CD4-positive, alpha-beta memory T cell (primary cell): ENCODE measurements around the gene SLC39A11. TPM values are rescaled to one million over a fixed set of nuclear protein-coding genes. Genes with fewer than 3 reads are reported as not detected.
A peak's percentile ranks its signal among the peaks of the same experiment; 100 is the strongest.

ENCODE experiments used
- CTCF ChIA-PET: fragments of 350-600 bp; sonication (Branson Sonifier 250); formaldehyde crosslinking; loops from one replicate; lab custom pipeline; 2021; ENCODE audit warnings: inconsistent platforms; ENCODE audit not compliant: partially characterized antibody; lab: Charles Lee
- POLR2A ChIA-PET: fragments of 350-600 bp; sonication (Branson Sonifier 250); formaldehyde crosslinking; loops from one replicate; lab custom pipeline; 2021; ENCODE audit not compliant: partially characterized antibody; lab: Charles Lee
- DNase-seq, 5 donors: peaks; one replicate each; pipeline versions ENCODE4 v3.0.0 to v3.0.0-alpha.2; 2020 to 2022; ENCODE audit warnings: mixed read lengths in 1 of 5
- H3K27ac ChIP-seq: one replicate; pipeline ENCODE4 v1.7.0; 2013; ENCODE audit warnings: low read depth, low read length
- H3K27me3 ChIP-seq: 2 replicates; pipeline ENCODE4 v1.7.0; 2013; ENCODE audit warnings: mild to moderate bottlenecking, low read length, moderate library complexity; ENCODE audit not compliant: insufficient read depth
- H3K36me3 ChIP-seq: 2 replicates; pipeline ENCODE4 v1.7.0; 2013; ENCODE audit warnings: mild to moderate bottlenecking, low read length, moderate library complexity; ENCODE audit not compliant: insufficient read depth
- H3K4me1 ChIP-seq: 2 replicates; pipeline ENCODE4 v1.7.0; 2013; ENCODE audit warnings: mild to moderate bottlenecking, low read length, moderate library complexity; ENCODE audit not compliant: insufficient read depth
- H3K4me3 ChIP-seq, 2 donors: one replicate each; pipeline ENCODE4 v1.7.0; 2013; ENCODE audit warnings: low read length in 2 of 2, mild to moderate bottlenecking in 1 of 2
- H3K9me3 ChIP-seq, 2 donors: one replicate each; pipeline ENCODE4 v1.7.0; 2013; ENCODE audit warnings: low read length in 2 of 2, control low read depth in 1 of 2; ENCODE audit not compliant: control insufficient read depth in 1 of 2
- H3K27ac Mint-ChIP-seq, 7 donors: one replicate each; pipeline ENCODE4 v1.8.0; 2020 to 2021; ENCODE audit warnings: mixed read lengths in 7 of 7, mild to moderate bottlenecking in 6 of 7, inconsistent platforms in 3 of 7, moderate library complexity in 3 of 7
- H3K27me3 Mint-ChIP-seq, 2 donors: one replicate each; pipeline ENCODE4 v1.8.0; 2020 to 2021; ENCODE audit warnings: mixed read lengths in 2 of 2
- H3K36me3 Mint-ChIP-seq, 2 donors: one replicate each; pipeline ENCODE4 v1.8.0; 2020 to 2021; ENCODE audit warnings: mixed read lengths in 2 of 2, inconsistent platforms in 1 of 2, mild to moderate bottlenecking in 1 of 2
- H3K4me1 Mint-ChIP-seq, 4 donors: one replicate each; pipeline ENCODE4 v1.8.0; 2020 to 2021; ENCODE audit warnings: mixed read lengths in 4 of 4, mild to moderate bottlenecking in 1 of 4
- H3K4me3 Mint-ChIP-seq, 8 donors: one replicate each; pipeline ENCODE4 v1.8.0; 2020 to 2021; ENCODE audit warnings: mixed read lengths in 8 of 8, mild to moderate bottlenecking in 7 of 8, moderate library complexity in 6 of 8, inconsistent platforms in 3 of 8
- H3K9me3 Mint-ChIP-seq, 8 donors: one replicate each; pipeline ENCODE4 v1.8.0; 2020 to 2021; ENCODE audit warnings: mixed read lengths in 8 of 8, mild to moderate bottlenecking in 5 of 8, inconsistent platforms in 3 of 8, moderate library complexity in 1 of 8
- intact Hi-C: fragments of 100-400 bp; cut with micrococcal nuclease; formaldehyde crosslinking; loops from one replicate; pipeline ENCODE4 v1.15.1; 2023
- polyA plus RNA-seq, 2 donors: library from polyadenylated mRNA; unstranded; fragments of 300-500 nt; fragmentation: Illumina TruSeq; gene quantifications; one replicate each; pipeline ENCODE4 v1.2.3, GENCODE V29; 2021
- total RNA-seq, 2 experiments: library from RNA; stranded (reverse); gene quantifications; one replicate each; pipeline ENCODE4 v1.2.3, GENCODE V29; 2021

The SLC39A11 gene
- total and polyA plus RNA-seq, 4 experiments from 2014 or later = 15.9 to 23.7 (median 20.4) TPM

- Histone ChIP-seq H3K9me3 (no peaks in the 10 kb centered on the region), H3K27ac (no peak overlapping the region), H3K4me3 (no peak overlapping the region), H3K36me3 (no peaks in the 10 kb centered on the region), H3K4me1 (no peaks in the 10 kb centered on the region), H3K27me3 (no peaks in the 10 kb centered on the region)
- no peak overlapping the region for H3K4me3 Mint-ChIP-seq
- no peak for DNase-seq
- intact Hi-C loops = no loop called here
- H3K4me1 Mint-ChIP-seq = peaks cover 0 to 10% (median 1%) of the 10 kb centered on the region in 4 donors
- H3K9me3 Mint-ChIP-seq = peaks cover 0 to 14% (median 1%) of the 10 kb centered on the region in 8 donors
- H3K36me3 Mint-ChIP-seq = no peaks in the 10 kb centered on the region
- no peak overlapping the region for H3K27ac Mint-ChIP-seq
- ChIA-PET CTCF (no interaction called here), POLR2A (no interaction called here)
- H3K27me3 Mint-ChIP-seq = peaks cover 2 to 8% of the 10 kb centered on the region in 2 donors
These were observed 468.3 kb downstream of the SLC39A11 start for GRCh38 chr17:72624226-72624625.

- no peaks in the 10 kb centered on the region for H3K27me3 ChIP-seq
- H3K4me1 ChIP-seq = peaks cover 12% of the 10 kb centered on the region
- H3K4me3 ChIP-seq = no peak overlapping the region
- ChIA-PET POLR2A (no interaction called here), CTCF (no interaction called here)
- Mint-ChIP-seq H3K36me3 (no peaks in the 10 kb centered on the region), H3K9me3 (peaks cover 0 to 14% (median under 1%) of the 10 kb centered on the region in 8 donors), H3K27ac (no peak overlapping the region), H3K4me3 (no peak overlapping the region), H3K4me1 (peaks cover 10 to 23% (median 11%) of the 10 kb centered on the region in 4 donors), H3K27me3 (peaks cover 2 to 8% of the 10 kb centered on the region in 2 donors)
- H3K36me3 ChIP-seq = no peaks in the 10 kb centered on the region
- DNase-seq = no peak
- H3K27ac ChIP-seq = no peak overlapping the region
- H3K9me3 ChIP-seq = no peaks in the 10 kb centered on the region
- intact Hi-C loops = no loop called here
These were observed 469.6 kb downstream of the SLC39A11 start for GRCh38 chr17:72622661-72623433.

DNA sequence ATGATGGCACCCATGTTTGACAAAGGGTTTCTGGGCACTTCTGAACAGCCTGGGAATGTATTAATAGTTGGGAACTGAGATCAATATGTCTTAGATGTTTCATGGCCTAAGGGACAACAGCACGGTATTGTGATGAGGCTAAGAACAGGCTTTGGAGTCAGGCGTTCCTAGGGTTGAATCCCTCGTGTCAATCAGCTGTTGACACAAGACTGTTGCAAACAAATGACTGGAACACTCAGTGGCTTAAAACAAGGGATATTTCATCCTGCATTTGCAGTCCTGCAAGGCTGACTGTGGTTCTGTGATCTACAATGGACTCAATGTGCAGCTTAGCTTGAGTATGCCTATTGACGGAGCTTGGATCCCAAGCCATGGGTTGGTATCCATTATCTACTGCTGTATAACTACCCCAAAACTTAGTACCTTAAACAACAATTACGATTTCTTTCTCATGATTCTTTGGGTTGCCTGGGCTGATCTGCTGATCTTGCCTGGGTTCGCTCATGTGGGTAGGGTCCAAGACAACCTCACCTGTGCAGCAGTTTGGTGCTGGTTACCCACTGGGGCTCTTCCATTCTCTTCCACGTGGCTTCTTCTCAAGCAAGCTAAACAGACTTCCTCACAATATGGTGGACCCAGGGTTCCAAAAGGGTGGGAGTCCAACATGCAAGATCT lies 472.4 kb downstream of the SLC39A11 start:
- ChIA-PET CTCF (interaction anchor here (1.2 kb wide), 2 partner anchors 59 to 61 kb away, joined by 3 to 8 read pairs; no protein-coding TSS in a partner anchor), POLR2A (interaction anchor here (0.8 kb wide), 1 partner anchor 14 kb away, joined by 3 read pairs; no protein-coding TSS in a partner anchor)
- Mint-ChIP-seq H3K27ac (peak overlapping the region in 3 of 7 donors; percentile 41 to 80 (median 49)), H3K4me3 (peak overlapping the region in 1 of 8 donors; percentile 65), H3K36me3 (no peaks in the 10 kb centered on the region), H3K27me3 (peaks cover 2 to 10% of the 10 kb centered on the region in 2 donors), H3K9me3 (peaks cover 0 to 1% (median 0%) of the 10 kb centered on the region in 8 donors), H3K4me1 (peaks cover 15 to 37% (median 22%) of the 10 kb centered on the region in 4 donors)
- no peaks in the 10 kb centered on the region for H3K9me3 ChIP-seq
- intact Hi-C loops = no loop called here
- H3K27me3 ChIP-seq = no peaks in the 10 kb centered on the region
- H3K36me3 ChIP-seq = no peaks in the 10 kb centered on the region
- H3K4me1 ChIP-seq = peaks cover 24% of the 10 kb centered on the region
- H3K4me3 ChIP-seq = no peak overlapping the region
- DNase-seq = no peak
- H3K27ac ChIP-seq = no peak overlapping the region

DNA sequence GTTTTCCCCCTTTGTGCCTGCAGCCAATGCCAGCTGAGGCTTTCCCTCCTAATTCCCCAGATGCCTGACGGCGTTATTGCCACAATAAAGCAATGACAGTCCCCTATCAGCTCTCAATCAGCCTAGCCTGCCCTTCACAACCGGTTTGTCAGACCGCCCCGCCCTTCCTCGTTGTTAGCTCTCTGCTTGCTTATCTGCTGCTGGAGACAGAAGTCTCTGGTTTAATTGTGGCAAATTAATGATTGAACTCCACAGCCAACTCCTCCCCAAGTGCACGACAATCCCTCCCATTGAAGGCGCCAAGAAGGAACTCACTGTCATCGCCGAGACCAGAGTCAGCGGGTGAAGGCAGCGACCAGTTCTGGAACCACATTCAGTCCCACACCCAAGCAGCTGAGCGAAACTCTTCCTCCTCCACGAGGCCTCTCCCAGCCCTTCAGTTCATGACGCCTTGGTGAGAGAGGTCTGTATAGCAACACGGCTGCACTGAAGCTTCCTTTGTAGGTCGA lies 474.4 kb downstream of the SLC39A11 start:
- no peaks in the 10 kb centered on the region for H3K9me3 ChIP-seq
- H3K4me1 ChIP-seq = peaks cover 24% of the 10 kb centered on the region
- no peaks in the 10 kb centered on the region for H3K36me3 ChIP-seq
- peak overlapping the region; percentile 72 to 90 (median 82) for H3K4me3 Mint-ChIP-seq
- H3K4me3 ChIP-seq = peak overlapping the region; percentile 11 to 39
- DNase-seq = peak; percentile 57 to 86 (median 63)
- H3K4me1 Mint-ChIP-seq = peaks cover 15 to 37% (median 22%) of the 10 kb centered on the region in 4 donors
- H3K9me3 Mint-ChIP-seq = no peaks in the 10 kb centered on the region
- no peaks in the 10 kb centered on the region for H3K27me3 ChIP-seq
- peaks cover 10 to 11% of the 10 kb centered on the region in 2 donors for H3K27me3 Mint-ChIP-seq
- intact Hi-C loops = no loop called here
- H3K27ac Mint-ChIP-seq = peak overlapping the region; percentile 65 to 91 (median 88)
- ChIA-PET CTCF (interaction anchor here (1.1 to 2.2 kb wide), 5 partner anchors 17 to 108 kb away, joined by 3 to 14 read pairs (median 5); no protein-coding TSS in a partner anchor), POLR2A (interaction anchor here (0.9 to 2.5 kb wide), 5 partner anchors 13 to 102 kb away, joined by 3 to 18 read pairs (median 9); no protein-coding TSS in a partner anchor)
- peak overlapping the region; percentile 51 for H3K27ac ChIP-seq
- H3K36me3 Mint-ChIP-seq = no peaks in the 10 kb centered on the region

DNA sequence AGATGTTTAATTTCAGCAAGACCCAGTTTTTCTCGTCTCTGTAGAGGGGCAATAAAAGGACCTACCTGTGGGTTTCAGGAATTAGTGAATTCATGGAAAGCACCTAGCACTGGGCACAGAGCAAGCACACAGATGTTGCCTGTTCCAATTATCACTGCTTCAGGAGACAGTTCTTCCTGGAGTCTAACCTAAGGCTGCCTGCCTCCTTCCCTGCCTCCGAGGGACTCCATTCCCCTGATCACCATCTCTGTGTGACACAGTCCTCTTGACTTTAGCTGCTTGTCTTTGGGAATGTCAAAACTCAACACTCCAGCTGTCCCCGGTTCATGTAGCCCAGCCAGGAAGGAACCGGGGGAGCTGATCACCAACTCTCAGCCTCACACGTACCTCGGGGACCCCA lies 474.9 kb downstream of the SLC39A11 start:
- Histone ChIP-seq H3K4me3 (peak overlapping the region; percentile 11 to 39), H3K27me3 (no peaks in the 10 kb centered on the region), H3K4me1 (peaks cover 24% of the 10 kb centered on the region), H3K36me3 (no peaks in the 10 kb centered on the region), H3K9me3 (no peaks in the 10 kb centered on the region), H3K27ac (peak overlapping the region; percentile 51)
- POLR2A ChIA-PET = interaction anchor here (0.9 to 2.5 kb wide), 5 partner anchors 14 to 103 kb away, joined by 3 to 18 read pairs (median 9); no protein-coding TSS in a partner anchor
- peak overlapping the region; percentile 65 to 91 (median 88) for H3K27ac Mint-ChIP-seq
- H3K36me3 Mint-ChIP-seq = no peaks in the 10 kb centered on the region
- peak overlapping the region; percentile 72 to 90 (median 82) for H3K4me3 Mint-ChIP-seq
- peaks cover 14 to 37% (median 22%) of the 10 kb centered on the region in 4 donors for H3K4me1 Mint-ChIP-seq
- peaks cover 8 to 11% of the 10 kb centered on the region in 2 donors for H3K27me3 Mint-ChIP-seq
- CTCF ChIA-PET = interaction anchor here (1.1 to 2.2 kb wide), 5 partner anchors 17 to 109 kb away, joined by 3 to 14 read pairs (median 5); no protein-coding TSS in a partner anchor
- DNase-seq = no peak
- intact Hi-C loops = no loop called here
- no peaks in the 10 kb centered on the region for H3K9me3 Mint-ChIP-seq

DNA sequence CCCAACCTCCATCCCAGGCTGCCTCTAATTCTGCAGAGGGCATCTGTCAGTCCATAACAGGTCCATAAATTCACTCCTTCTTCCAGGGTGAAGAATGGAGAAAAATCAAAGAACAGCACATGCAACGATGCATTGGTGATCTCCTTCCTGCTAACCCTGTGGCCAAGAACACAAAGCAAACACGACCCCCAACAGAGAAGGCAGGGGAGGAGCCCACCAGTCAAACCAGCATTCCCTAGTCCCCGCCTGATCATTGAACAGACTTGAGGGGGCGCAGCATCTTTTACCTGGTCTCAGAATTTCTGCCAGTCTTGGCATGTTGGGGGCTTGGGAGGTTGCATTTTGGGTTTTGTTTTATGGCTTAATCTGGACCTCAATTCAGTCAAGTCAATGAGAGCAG lies 476.0 kb downstream of the SLC39A11 start:
- Mint-ChIP-seq H3K27ac (peak overlapping the region in 1 of 7 donors; percentile 87), H3K4me1 (peaks cover 14 to 37% (median 22%) of the 10 kb centered on the region in 4 donors), H3K4me3 (peak overlapping the region in 1 of 8 donors; percentile 4), H3K27me3 (peaks cover 2 to 11% of the 10 kb centered on the region in 2 donors), H3K36me3 (no peaks in the 10 kb centered on the region), H3K9me3 (no peaks in the 10 kb centered on the region)
- Histone ChIP-seq H3K36me3 (no peaks in the 10 kb centered on the region), H3K27ac (no peak overlapping the region), H3K27me3 (no peaks in the 10 kb centered on the region), H3K4me1 (peaks cover 24% of the 10 kb centered on the region), H3K9me3 (no peaks in the 10 kb centered on the region), H3K4me3 (no peak overlapping the region)
- CTCF ChIA-PET = interaction anchor here (1.7 kb wide), 1 partner anchor 20 kb away, joined by 3 read pairs; no protein-coding TSS in a partner anchor
- intact Hi-C loops = no loop called here
- POLR2A ChIA-PET = interaction anchor here (2.5 kb wide), 1 partner anchor 24 kb away, joined by 18 read pairs; no protein-coding TSS in a partner anchor
- DNase-seq = no peak
